Measurements from ENCODE around the gene ABHD11.

GRCh38 chr7:73734619-73735527 is 3.7 kb downstream of the ABHD11 start:
- TF ChIP-seq CTCF (IDR thresholded peaks at IDR 0.05; ENCODE audit: low read depth, low read length, missing input control) (peak; percentile 79), GABPA (IDR thresholded peaks at IDR 0.05 in 1 of 2, conservative IDR thresholded peaks at IDR 0.05 in 1 of 2) (no peak), NR2F2 (IDR thresholded peaks at IDR 0.05) (no peak), ZBTB33 (IDR thresholded peaks at IDR 0.05) (no peak)

Data from liver (tissue), 3 donors.